Neural cell (in vitro differentiated cells): ENCODE measurements around the gene DIRAS2.

Experiments used
- CTCF ChIP-seq: fragments of 450-650 bp; IDR thresholded peaks from 2 replicates; pipeline ENCODE4 v1.5.1; 2014; ENCODE audit warnings: antibody characterized with exemption, mild to moderate bottlenecking, moderate library complexity; ENCODE audit not compliant: poor library complexity, severe bottlenecking
- MXI1 ChIP-seq: fragments of 450-650 bp; conservative IDR thresholded peaks from 2 replicates; pipeline ENCODE4 v1.6.1; 2014; ENCODE audit warnings: antibody characterized with exemption, mild to moderate bottlenecking; ENCODE audit not compliant: poor library complexity, severe bottlenecking
- SMC3 ChIP-seq: fragments of 450-650 bp; conservative IDR thresholded peaks from 2 replicates; pipeline ENCODE4 v1.6.1; 2014; ENCODE audit warnings: antibody characterized with exemption, mild to moderate bottlenecking, moderate library complexity; ENCODE audit not compliant: poor library complexity

DNA sequence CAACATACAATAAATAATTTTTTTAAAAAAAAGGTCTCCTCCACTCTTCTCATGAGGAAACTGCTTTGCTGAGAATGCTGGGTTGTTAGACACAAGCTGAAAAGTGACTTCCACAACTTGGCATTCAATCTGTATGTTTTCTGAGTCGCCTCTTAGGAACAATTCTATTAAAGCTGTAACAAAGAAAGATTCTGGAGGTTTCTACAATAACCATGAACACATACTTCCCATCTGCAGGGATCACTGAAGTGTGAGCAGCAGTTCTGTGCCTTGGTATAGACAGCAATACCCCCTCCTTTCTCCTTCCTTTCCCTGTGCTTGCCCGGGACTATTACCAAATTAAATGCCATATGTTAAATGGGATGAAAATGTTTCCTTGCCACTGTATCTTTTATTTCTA lies 1.5 kb downstream of the DIRAS2 start:
- TF ChIP-seq CTCF (no peak), MXI1 (no peak), SMC3 (no peak)
